HG03457 (cell line): ENCODE results near the gene SSR4.
"Not testable (repeated sequence)": the region's sequence is repeated elsewhere in the genome, so short reads cannot be mapped to it uniquely, and the experiment has no call there.

Experiments used
- ATAC-seq: cut with Tn5 transposase; IDR thresholded peaks from one replicate; pipeline ENCODE4 v1.9.1; 2021; ENCODE audit warnings: moderate number of reproducible peaks; ENCODE audit not compliant: unreplicated experiment

Gene SSR4

GRCh38 chrX:153803211-153804099, 9.0 kb downstream of the SSR4 start:
- ATAC-seq, result no peak

DNA sequence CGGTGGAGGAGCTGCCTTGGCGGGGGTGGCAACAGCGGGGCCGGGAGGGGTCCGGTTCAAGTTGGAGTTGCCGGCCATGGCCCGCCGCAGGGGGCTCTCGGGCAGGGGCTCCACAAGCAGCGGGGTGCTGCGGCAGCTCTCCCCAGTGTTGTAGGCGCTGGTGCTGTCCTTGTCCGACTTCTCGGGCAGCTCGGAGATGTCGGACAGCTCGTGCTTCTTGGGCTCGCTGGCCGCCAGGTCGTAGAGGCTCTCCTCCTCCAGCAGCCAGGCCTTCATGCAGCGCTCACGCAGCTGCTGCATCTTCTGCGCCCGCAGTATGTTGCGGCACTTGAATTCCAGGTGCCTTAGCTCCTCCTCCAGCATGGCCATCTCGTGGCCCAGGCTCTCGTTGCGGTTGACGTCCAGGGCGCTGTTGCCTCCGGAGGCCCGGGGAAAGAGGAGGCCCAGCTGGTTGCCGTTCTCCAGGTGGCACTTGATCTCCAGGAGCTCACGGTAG, 9.7 kb downstream of the SSR4 start:
- no peak for ATAC-seq

DNA sequence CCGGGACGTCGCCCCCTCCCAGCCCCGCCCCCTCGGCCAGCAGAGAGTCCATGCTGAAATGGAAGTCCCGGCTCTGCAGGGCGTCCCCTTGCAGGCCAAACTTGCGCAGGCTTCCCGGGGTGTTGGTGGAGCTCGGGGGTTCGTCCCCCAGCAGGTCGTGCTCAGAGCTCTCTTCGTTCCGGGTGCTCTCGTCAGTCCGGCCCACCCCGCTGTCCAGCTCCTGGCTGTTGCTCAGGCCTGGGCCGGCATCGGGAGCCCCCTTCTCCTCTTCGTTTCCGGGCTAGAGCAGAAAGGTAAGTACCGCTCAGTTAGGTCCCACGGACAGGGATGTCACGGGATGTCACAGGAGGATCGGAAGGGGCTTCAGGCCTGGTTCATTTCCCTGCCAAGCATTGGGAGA, 10.2 kb downstream of the SSR4 start:
- ATAC-seq, result no peak

DNA sequence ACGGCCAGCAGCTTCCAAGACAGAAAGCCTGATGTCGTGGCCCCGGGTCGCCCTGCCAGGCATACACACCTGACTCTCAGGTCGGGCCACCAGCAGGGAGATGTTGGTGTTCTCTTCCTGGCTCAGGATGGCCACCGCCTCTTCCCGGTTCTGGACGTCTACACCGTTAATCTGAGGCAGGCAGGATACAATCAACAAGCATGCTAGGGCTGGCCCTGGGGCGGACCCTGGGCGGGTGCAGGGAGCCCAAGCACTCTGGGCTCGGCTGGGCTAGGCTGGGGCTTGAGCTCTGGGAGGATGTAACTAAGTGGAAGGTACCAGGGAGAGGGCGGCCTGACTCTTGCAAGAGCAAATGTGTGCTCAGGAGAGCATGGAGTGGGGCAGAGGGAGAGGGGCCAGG, 11.0 kb downstream of the SSR4 start:
- no peak for ATAC-seq

DNA sequence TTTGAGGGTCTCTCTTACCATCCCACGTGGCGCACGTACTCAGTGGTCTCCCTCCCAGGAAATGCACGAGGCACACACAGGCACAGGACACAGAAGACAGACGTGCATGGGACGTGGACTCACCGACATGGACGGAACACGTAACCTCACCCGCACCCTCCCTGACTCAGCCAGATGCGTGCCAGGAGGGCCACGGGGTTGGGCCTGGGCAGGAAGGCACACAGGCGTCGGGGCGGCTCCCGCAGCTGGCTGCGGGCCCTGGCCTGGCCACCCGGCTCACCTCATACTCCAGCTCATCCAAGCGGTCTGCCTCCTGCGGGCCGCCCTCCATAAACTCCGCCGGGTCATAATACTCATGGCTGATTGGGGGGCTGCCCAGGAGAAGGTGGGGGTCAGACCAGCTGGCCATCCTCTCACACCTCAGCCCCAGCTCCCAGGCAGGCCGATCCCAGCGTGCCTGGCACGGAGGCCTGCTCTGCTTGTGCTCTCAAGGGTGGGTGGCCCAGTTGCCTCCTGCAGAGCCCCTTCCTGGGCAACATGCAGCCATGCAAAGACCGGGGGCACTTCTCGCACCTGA, 12.6 kb downstream of the SSR4 start:
- no peak for ATAC-seq

- no peak for ATAC-seq
Observed at GRCh38 chrX:153807976-153808375, 13.5 kb downstream of the SSR4 start.

- ATAC-seq, result no peak
Observed at GRCh38 chrX:153812220-153812619, 17.8 kb downstream of the SSR4 start.

- no peak for ATAC-seq
Observed at GRCh38 chrX:153813161-153813560, 18.7 kb downstream of the SSR4 start.

- no peak for ATAC-seq
Observed at GRCh38 chrX:153814591-153815315, 20.3 kb downstream of the SSR4 start.

GRCh38 chrX:153816831-153817690, 22.6 kb downstream of the SSR4 start:
- no peak for ATAC-seq

DNA sequence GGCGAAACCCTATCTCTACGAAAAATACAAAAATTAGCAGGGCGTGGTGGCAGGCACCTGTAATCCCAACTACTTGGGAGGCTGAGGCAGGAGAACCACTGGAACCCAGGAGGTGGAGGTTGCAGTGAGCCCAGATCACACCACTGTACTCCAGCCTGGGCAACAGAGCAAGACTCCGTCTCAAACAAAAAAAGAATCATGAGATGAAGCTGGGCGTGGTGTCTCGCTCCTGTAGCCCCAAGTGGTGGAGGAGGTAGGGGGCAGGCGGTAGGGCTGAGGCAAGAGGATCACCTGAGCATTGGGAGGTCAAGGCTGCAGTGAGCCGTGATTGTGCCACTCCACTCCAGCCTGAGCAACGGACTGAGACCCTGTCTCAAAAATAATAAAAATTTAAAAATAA, 23.6 kb downstream of the SSR4 start:
- not testable (repeated sequence) for ATAC-seq

DNA sequence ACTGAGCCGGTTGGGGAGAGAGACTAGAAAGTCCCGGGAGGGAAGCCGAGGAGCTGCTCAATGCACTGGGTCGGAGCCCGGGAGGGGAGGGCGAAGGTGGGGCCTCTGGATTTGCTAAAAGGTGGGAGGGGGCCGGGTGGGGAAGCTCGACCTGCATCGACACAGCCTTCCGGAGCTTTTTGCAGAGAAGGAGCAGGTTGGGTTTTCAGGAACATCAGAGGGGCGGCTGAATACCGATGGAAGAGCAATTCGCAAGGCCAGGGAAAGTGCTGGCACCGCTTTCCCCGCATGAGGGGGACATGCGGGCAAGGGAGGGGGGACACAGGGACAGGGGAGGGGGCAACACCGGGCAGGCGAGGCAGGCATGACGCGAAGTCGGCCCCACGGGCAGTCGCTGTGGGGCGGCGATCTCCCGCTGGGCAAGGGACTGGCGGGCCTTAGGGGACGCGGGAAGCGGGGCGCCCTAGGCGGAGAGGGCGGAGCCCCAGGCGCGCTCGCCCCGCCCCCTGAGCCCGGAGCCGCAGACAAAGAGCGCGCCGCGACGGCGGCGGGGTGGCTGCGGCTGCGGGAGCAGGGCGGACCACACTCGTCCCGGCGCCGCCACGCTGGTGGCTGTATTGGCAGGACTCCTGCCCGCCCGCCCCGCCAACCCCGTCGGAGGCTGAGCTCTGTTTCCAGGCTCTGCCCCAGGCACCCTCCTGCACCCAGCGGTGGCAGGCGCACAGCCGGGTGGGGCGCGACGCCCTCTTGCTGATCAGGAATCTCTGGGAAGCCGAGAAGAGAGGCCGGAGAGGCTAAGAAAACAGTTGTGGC, 24.3 kb downstream of the SSR4 start:
- ATAC-seq, result no peak

DNA sequence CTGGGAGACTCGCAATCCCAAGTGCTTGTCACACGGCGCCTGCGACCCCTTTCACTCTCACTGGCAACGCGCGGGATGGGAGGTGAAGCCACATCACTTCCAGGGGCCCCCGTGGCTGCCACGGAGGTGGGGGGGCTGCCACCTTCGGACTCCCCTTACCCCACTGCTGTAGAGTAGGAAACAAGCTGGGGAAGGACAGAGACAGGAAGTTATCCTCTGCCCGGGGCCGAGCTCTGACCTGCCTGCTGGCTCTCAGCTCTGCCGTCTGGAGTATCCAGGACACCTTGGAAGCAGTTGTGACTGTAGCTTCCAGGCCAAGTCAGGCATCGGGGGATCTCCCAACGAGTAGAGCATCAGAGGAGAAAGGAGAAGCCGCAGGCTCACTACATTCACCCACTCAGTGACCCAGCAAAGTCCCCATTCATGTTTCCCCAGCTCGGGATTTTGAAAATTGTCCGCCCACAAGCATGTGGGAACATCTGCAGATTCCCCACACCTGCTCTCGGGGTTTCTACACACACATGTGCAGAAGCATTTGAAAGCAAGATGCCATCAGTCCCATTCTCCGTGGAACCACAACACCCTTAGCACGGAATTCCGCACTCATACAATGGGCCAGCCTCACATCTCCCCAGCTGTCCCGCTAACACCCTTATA, 25.0 kb downstream of the SSR4 start:
- ATAC-seq, result no peak

- no peak for ATAC-seq
Observed at GRCh38 chrX:153820601-153821000, 26.1 kb downstream of the SSR4 start.

DNA sequence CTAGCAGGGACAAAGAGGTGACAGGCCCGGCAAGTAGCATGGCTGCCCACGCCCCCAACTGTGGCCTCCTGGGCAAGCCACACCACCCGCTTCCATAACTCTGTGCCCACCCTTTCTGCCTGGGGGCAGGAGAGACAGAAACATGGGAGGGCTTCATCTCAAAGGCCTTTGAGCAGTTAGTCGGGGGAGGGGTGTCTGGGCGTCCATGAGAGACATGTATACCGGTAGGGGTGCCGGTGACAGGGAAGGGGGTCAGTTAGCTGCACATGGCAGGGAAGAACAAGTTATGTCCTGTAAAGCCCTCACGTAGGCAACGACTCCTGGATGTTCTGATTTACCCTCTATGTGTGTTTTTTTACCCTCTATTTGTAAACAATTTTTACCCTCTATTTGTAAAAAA, 26.6 kb downstream of the SSR4 start:
- ATAC-seq, result no peak

DNA sequence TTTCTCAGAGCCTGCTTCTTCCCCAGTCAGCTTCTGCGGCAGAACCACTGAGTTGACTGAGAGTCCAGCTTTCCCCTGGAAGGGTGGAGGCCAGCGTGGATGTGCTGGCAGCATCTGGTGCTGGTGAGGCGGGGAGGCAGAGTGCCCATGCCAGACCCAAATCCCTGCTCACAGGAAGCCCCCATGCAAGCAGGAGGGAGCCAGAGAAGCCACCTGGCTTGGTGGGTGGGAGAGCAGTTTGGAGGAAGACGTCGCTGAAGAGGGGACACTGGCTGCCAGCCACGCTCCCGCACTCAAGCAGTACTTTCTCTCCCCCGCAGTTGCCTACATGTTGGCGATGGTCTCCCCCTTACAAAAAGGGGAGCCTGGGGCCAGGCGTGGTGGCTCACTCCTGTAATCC, 29.9 kb downstream of the SSR4 start:
- no peak for ATAC-seq

GRCh38 chrX:153825042-153825441, 30.6 kb downstream of the SSR4 start:
- ATAC-seq, result no peak

DNA sequence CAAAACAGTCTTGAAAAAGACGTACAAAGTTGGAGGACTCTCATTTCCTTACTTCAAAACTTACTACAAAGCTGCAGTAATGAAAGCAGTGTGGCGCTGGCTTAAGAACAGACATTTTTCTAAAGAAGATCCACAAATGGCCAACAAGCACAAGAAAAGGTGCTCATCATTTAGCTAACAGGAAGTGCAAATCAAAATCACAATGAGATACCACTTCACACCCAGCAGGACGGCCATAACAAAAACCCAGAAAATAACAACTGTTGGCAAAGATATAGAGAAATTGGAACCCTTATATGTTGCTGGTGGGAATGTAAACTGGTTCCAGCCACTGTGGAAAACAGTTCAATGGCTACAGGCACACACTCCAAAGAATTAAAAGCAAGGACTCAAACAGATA, 32.5 kb downstream of the SSR4 start:
- ATAC-seq, result no peak

DNA sequence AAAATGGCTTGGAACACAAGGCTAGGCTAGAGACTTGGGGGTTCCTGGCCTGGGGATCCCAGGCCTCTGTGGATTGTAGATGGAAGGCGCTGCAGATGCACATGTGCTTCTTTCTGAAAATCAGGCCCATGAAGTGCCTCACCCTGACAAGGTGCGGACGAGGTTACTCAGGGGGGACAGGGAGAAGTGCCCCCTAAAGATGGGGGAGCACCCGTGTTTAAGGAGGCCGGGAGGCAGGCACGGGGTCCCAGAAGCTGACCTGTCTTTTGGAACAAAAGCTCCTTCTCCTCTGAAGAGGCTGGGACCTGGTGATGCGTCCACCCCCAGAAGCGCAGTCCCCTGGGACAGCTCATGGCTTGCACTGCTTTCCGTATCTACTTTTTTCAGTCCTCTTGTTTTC, 33.4 kb downstream of the SSR4 start:
- no peak for ATAC-seq
